ENCODE results near the gene CALML4. TPM values are rescaled to one million over a fixed set of nuclear protein-coding genes. Genes with fewer than 3 reads are reported as not detected.
"Not testable (repeated sequence)": the region's sequence is repeated elsewhere in the genome, so short reads cannot be mapped to it uniquely, and the experiment has no call there.

The CALML4 gene
- total RNA-seq, 4 donors from 2014 or later = 3.0 to 5.1 (median 3.8) TPM

DNA sequence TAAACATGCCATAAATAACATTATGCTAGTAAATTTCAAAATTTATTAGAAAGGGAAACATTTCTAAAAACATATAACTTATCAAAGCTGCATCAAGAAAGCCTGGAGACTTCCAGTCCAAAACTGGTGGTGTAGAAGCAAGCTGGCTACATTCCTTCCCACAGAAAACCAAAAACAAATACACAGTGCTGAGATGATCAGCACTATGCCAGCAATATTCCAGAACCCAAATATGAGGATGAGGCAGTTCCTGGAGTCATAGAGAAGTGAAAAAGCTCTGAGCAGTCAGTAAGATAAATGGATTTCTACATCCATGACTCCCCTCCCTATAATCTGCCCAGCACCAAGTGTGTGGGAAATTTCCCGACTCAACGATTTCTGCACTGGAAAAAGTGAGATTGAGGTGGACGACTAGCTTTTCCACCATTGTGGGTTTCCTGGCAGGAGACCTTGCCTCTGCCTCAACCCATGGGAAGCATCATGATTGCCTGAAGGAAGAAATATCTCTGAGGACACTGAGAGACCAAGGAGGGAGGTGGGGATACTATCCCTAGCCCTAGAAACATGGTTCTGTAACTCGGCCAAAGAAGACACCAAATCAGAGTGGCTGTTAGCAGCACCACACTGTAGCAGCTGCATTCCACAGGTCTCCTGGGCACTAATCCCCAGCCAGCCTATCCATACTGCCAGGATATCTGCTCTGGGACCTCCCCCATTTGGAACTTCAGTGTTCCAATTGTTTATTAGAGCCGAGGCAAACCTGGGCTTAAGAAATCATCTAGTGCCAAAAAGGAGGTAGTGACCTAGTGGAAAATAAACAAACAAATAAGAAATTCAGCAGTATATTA is 36.2 kb upstream of the CALML4 start:
- DNase-seq = no peak
- no peaks in the 10 kb centered on the region for H3K9me3 ChIP-seq
- no peaks in the 10 kb centered on the region for H3K36me3 ChIP-seq
- no peak overlapping the region for H3K4me3 ChIP-seq (replicated peaks in 1 of 3)
- WGBS, 2 donors = 71 to 74% methylated on average over 5 of the region's 5 CpGs
- no peak overlapping the region for H3K27ac ChIP-seq
- no peaks in the 10 kb centered on the region for H3K27me3 ChIP-seq
- TF ChIP-seq POLR2A (IDR thresholded peaks at IDR 0.05) = no peak
- TF ChIP-seq CTCF (IDR thresholded peaks at IDR 0.05) = no peak
- intact Hi-C loops (cut with DNase I) = no loop called here
- no peaks in the 10 kb centered on the region for H3K4me1 ChIP-seq

- intact Hi-C loops (cut with DNase I) = no loop called here
- DNase-seq = no peak
Measured at GRCh38 chr15:68239025-68239424, 33.9 kb upstream of the CALML4 start.

GRCh38 chr15:68235022-68235421 is 29.9 kb upstream of the CALML4 start:
- DNase-seq = no peak
- Histone ChIP-seq H3K36me3 (no peaks in the 10 kb centered on the region), H3K4me1 (peaks cover 4% of the 10 kb centered on the region in 2 donors), H3K27ac (no peak overlapping the region), H3K4me3 (replicated peaks in 1 of 3) (no peak overlapping the region), H3K9me3 (no peaks in the 10 kb centered on the region), H3K27me3 (no peaks in the 10 kb centered on the region)
- WGBS, 2 donors = 92 to 94% methylated on average over 4 of the region's 4 CpGs
- intact Hi-C loops (cut with DNase I) = no loop called here
- no peak for TF ChIP-seq POLR2A (IDR thresholded peaks at IDR 0.05)
- no peak for TF ChIP-seq CTCF (IDR thresholded peaks at IDR 0.05)

More at GRCh38 chr15:68239025-68239424, 33.9 kb upstream of the CALML4 start:
- Histone ChIP-seq H3K4me3 (replicated peaks in 1 of 3) (no peak overlapping the region), H3K36me3 (no peaks in the 10 kb centered on the region), H3K27ac (no peak overlapping the region), H3K4me1 (no peaks in the 10 kb centered on the region), H3K27me3 (no peaks in the 10 kb centered on the region), H3K9me3 (no peaks in the 10 kb centered on the region)
- no peak for TF ChIP-seq POLR2A (IDR thresholded peaks at IDR 0.05)
- TF ChIP-seq CTCF (IDR thresholded peaks at IDR 0.05) = no peak

GRCh38 chr15:68234520-68234919 is 29.4 kb upstream of the CALML4 start:
- H3K4me1 ChIP-seq; H3K9me3 ChIP-seq; H3K27ac ChIP-seq; H3K4me3 ChIP-seq (replicated peaks in 1 of 3); H3K36me3 ChIP-seq; intact Hi-C loops (cut with DNase I); DNase-seq; H3K27me3 ChIP-seq: not testable (repeated sequence)
- 90 to 91% methylated on average over 9 of the region's 9 CpGs for WGBS, 2 donors

- Histone ChIP-seq H3K27ac (no peak overlapping the region), H3K27me3 (no peaks in the 10 kb centered on the region), H3K4me1 (peaks cover 5% of the 10 kb centered on the region in 2 donors), H3K36me3 (no peaks in the 10 kb centered on the region), H3K4me3 (replicated peaks in 1 of 3) (no peak overlapping the region), H3K9me3 (no peaks in the 10 kb centered on the region)
- no peak for DNase-seq
- no peak for TF ChIP-seq POLR2A (IDR thresholded peaks at IDR 0.05)
- TF ChIP-seq CTCF (IDR thresholded peaks at IDR 0.05) = no peak
- intact Hi-C loops (cut with DNase I) = no loop called here
- WGBS, 2 donors = 66 to 70% methylated on average over 6 of the region's 6 CpGs
Measured at GRCh38 chr15:68234060-68234459, 28.9 kb upstream of the CALML4 start.
